AG04450 (cell line): ENCODE results near the gene CELF5. TPM values are rescaled to one million over a fixed set of nuclear protein-coding genes. Genes with fewer than 3 reads are reported as not detected.

Source experiments
- CTCF ChIA-PET: fragments of 300-600, 350-600 bp; formaldehyde crosslinking; extraction: SDS; loops from one replicate; lab custom pipeline; 2022; ENCODE audit warnings: antibody characterized with exemption, inconsistent platforms; lab: Charles Lee
- POLR2A ChIA-PET: fragments of 350-600 bp; formaldehyde crosslinking; extraction: SDS; loops from one replicate; lab custom pipeline; 2021; ENCODE audit warnings: antibody characterized with exemption, inconsistent platforms; lab: Yijun Ruan, JAX
- DNase-seq: peaks from one replicate; pipeline ENCODE4 v3.0.0-alpha.2; 2011; ENCODE audit warnings: low read depth, low spot score
- H3K27ac ChIP-seq: one replicate; pipeline ENCODE4 v1.5.1; 2012; ENCODE audit warnings: low read depth, low read length, control low read depth
- H3K27me3 ChIP-seq: one replicate; pipeline ENCODE4 v1.6.0; 2012; ENCODE audit warnings: low read length; ENCODE audit not compliant: control insufficient read depth, insufficient read depth
- H3K4me3 ChIP-seq: 2 replicates; pipeline ENCODE4 v1.5.1; 2011; ENCODE audit warnings: mild to moderate bottlenecking, low read depth, low read length, control low read depth
- H3K9me3 ChIP-seq: 2 replicates; pipeline ENCODE4 v1.5.1; 2012; ENCODE audit warnings: low read length; ENCODE audit not compliant: control insufficient read depth, insufficient read depth
- CTCF ChIP-seq: IDR thresholded peaks from 2 replicates; pipeline ENCODE4 v1.5.1; 2011; ENCODE audit warnings: low read depth, low read length, control low read depth, inconsistent platforms
- polyA plus RNA-seq: library from polyadenylated mRNA; depleted of rRNA; stranded (reverse); fragments of >200 nt; gene quantifications from 2 replicates; pipeline ENCODE4 v1.2.3, GENCODE V29; 2011

Gene CELF5
- polyA plus RNA-seq, 1 experiment, result not detected

GRCh38 chr19:3316659-3317207, 92.3 kb downstream of the CELF5 start:
- Histone ChIP-seq H3K9me3 (peaks cover 3% of the 10 kb centered on the region; the same call in 1 of the 2 replicates), H3K27ac (no peak overlapping the region), H3K27me3 (peaks cover 8% of the 10 kb centered on the region), H3K4me3 (no peak overlapping the region)
- CTCF ChIA-PET, result interaction anchor here (0.7 to 1.7 kb wide), 2 partner anchors 11 to 156 kb away, joined by 6 to 8 read pairs; no protein-coding TSS in a partner anchor
- TF ChIP-seq CTCF, result no peak
- no peak for DNase-seq
- POLR2A ChIA-PET, result no interaction called here

- Histone ChIP-seq H3K27ac (peak overlapping the region; percentile 39), H3K9me3 (peaks cover 3% of the 10 kb centered on the region; the same call in 1 of the 2 replicates), H3K4me3 (no peak overlapping the region), H3K27me3 (peaks cover 13% of the 10 kb centered on the region)
- DNase-seq, result no peak
- POLR2A ChIA-PET, result no interaction called here
- CTCF ChIA-PET, result no interaction called here
- TF ChIP-seq CTCF, result no peak
Measured at GRCh38 chr19:3319643-3320353, 95.3 kb downstream of the CELF5 start.

- TF ChIP-seq CTCF, result no peak
- H3K4me3 ChIP-seq, result no peak overlapping the region
- DNase-seq, result no peak
- ChIA-PET CTCF (no interaction called here), POLR2A (no interaction called here)
- H3K9me3 ChIP-seq, result peaks cover under 1% of the 10 kb centered on the region; the same call in 1 of the 2 replicates
- no peak overlapping the region for H3K27ac ChIP-seq
- H3K27me3 ChIP-seq, result peaks cover 15% of the 10 kb centered on the region
Measured at GRCh38 chr19:3320354-3320670, 95.9 kb downstream of the CELF5 start.

- H3K4me3 ChIP-seq, result no peak overlapping the region
- H3K27ac ChIP-seq, result no peak overlapping the region
- H3K27me3 ChIP-seq, result peaks cover 15% of the 10 kb centered on the region
- ChIA-PET CTCF (no interaction called here), POLR2A (no interaction called here)
- TF ChIP-seq CTCF, result no peak
- DNase-seq, result no peak
- H3K9me3 ChIP-seq, result no peaks in the 10 kb centered on the region; the same call in 1 of the 2 replicates
Measured at GRCh38 chr19:3320853-3321252, 96.4 kb downstream of the CELF5 start.

GRCh38 chr19:3321696-3322095, 97.2 kb downstream of the CELF5 start:
- no peak overlapping the region for H3K4me3 ChIP-seq
- ChIA-PET POLR2A (no interaction called here), CTCF (no interaction called here)
- no peaks in the 10 kb centered on the region; the same call in 1 of the 2 replicates for H3K9me3 ChIP-seq
- DNase-seq, result no peak
- TF ChIP-seq CTCF, result no peak
- H3K27me3 ChIP-seq, result peaks cover 13% of the 10 kb centered on the region
- H3K27ac ChIP-seq, result no peak overlapping the region
